GM21390 (cell line): ENCODE measurements around the gene AKAP8L.
"Not testable (repeated sequence)": the region's sequence is repeated elsewhere in the genome, so short reads cannot be mapped to it uniquely, and the experiment has no call there.

Experiments
- ATAC-seq: cut with Tn5 transposase; IDR thresholded peaks from one replicate; pipeline ENCODE4 v1.9.1; 2021; ENCODE audit not compliant: unreplicated experiment

The AKAP8L gene

GRCh38 chr19:15418231-15418578 lies 583 bp downstream of the AKAP8L start:
- no peak for ATAC-seq

DNA sequence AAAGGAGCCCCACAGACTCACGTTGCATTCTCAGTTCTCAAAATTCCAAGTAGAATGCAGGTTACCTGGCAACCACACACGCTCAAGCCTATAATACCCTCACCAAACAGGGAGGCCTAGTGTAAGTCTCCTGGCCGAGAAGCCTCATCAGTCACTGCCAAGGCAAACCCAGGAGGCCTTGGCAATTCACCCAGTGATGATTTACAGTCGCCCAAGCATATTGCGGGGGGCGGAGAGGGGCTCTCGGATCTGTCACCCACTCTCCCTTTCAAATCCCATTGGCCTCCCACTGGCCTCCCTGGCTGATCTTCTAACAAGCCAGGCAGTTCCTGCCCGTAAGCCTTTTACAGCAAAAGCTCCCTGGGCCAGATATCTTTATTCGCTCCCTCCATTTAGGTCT lies 1.1 kb downstream of the AKAP8L start:
- no peak for ATAC-seq

GRCh38 chr19:15412832-15413231 lies 6.0 kb downstream of the AKAP8L start:
- no peak for ATAC-seq

DNA sequence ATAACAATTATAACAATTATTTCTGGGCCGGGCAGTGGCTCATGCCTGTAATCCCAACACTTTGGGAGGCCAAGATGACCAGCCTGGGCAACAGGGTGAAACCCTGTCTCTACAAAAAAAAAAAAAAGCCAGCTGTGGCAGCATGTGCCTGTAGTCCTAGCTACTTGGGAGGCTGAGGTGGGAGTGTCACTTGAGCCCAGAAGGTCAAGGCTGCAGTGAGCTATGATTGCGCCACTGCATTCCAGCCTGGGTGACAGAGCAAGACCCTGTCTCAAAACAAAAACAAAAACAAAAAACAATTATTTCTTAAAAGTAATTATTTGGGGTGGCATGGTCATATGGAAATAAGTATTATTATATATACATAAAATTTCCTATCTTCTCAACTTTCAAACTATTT lies 7.4 kb downstream of the AKAP8L start:
- not testable (repeated sequence) for ATAC-seq

DNA sequence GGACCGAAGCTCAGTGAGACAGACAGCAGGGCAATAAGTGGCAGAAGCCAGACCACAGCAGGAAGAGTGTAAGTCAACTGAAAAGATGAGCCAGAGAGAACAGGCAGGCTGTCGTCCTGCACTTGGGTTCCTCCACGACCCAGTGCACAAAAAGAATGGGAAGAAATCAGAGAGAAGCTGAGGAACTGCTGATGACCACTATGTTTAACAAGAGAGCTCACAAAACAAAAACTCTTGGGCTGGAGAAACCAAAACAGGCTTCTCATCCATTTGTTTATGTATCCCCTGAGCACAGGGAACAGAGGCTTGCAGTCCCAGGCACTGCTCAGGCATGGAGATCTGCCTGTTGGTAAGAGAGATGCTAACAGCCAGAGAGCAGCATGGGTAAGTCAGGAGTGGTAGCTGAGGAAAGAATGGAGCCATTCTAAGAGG lies 14.0 kb downstream of the AKAP8L start:
- no peak for ATAC-seq

DNA sequence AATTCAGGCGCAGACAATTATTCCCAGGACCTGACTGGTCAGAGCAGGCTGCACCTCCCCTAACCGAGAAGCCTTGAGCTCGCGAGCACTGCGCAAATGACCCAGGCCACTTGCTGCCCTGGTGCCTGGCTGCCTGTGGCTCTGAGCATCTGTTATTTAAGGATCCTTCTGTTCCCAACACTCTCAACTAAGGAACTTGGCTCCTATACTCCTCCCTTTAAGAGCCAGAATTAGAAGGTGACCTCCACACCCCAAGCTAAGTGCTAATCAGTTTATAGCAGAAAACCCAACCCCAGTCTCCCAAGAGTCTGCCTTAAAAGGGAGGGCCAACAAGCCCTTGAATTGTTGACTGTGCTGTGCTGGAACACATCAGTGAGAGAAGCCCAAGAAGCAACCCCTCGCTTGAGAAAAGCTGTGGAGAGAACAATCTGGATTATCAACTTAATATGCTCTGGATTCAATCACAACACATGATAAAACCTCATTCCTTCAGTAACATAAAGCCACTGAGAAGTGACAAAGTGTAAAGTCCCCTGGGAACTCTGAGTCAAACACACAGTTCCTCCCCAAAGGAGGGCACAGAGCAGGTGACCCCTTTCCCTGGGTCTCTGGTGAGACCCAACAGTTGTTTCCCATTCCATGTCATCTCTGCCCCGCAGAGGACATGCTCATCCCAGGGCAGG lies 14.6 kb downstream of the AKAP8L start:
- ATAC-seq = no peak

GRCh38 chr19:15403151-15403531 lies 15.6 kb downstream of the AKAP8L start:
- ATAC-seq = no peak

GRCh38 chr19:15402411-15403150 lies 16.2 kb downstream of the AKAP8L start:
- ATAC-seq = no peak

GRCh38 chr19:15401397-15401710 lies 17.4 kb downstream of the AKAP8L start:
- no peak for ATAC-seq

GRCh38 chr19:15400521-15401396 lies 18.0 kb downstream of the AKAP8L start:
- no peak for ATAC-seq

- no peak for ATAC-seq
These were observed 19.2 kb downstream of the AKAP8L start for GRCh38 chr19:15399635-15400034.

GRCh38 chr19:15399234-15399515 lies 19.6 kb downstream of the AKAP8L start:
- no peak for ATAC-seq

DNA sequence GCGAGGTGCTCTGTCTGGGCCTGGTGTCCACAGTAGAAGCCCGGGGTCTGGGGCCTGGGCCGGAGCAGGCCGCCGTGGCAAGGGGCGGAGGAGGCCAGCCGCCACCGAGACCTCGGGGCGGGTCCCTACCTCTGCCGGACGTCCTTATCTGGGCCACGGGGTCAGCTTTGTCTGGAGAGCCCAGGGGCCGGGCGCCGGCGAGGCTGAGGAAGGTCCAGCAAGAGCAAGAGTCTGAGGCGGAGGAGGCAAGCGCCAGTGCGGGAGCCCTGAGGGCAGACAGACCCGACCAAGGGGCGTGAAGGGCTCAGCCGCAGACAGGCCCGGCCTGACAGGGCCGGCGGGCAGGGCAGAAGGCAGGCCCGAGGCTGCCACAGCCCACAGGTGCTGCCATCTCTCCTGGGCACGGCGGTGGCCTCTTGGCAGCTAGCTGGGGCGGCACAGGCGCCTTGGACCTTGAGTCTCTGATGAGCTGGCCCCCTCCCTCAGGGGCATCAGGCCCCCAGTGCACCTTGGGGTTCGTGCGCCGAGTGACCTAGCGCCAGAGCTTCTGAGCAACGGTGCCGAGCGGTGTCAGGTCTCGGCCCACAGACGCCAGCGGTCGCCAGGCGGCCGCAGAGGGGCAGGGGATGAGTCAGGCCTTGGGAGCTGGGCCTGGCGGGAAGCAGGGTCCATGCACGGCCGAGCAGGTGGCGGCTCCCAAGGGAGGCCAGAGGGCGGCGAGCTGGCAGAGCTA lies 20.1 kb downstream of the AKAP8L start:
- ATAC-seq = no peak

DNA sequence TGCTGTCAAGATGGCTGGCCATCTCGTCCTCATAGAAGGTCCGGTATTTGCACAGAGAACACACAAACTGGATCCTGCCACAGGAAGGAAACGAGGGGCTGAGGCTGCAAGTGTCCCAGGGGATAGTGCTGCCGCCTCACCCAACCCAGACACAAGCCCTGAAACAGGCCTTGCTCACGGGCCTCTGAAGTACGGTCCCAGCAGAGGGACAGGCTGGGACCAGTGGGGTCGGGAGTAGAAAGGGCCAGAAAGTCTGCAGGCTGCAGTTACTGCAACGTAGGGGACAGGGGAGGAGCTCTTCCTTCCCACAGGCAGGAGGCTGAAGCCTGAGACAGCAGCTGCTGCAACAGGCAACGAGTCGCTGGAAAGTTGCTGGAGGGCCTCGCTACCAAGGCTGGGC lies 21.0 kb downstream of the AKAP8L start:
- no peak for ATAC-seq

DNA sequence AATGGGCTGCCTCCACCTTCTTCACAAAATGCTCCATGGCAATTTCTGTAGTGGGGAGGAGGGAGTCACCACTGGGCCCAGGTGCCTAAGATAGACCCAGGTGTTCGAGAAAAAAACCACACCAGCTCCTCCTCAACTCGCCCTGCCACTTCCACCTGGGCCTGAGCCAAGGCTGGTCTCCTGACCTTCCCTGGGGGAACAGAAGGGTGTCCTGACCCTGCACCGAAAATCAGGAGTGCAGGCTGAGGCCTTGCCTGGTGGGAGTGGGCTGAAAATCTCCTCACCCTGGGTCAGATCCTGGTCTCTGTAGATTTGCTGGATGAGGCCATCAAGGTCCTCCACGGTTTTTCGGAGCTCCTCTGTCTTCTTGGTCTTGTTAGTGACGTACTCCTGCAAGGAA lies 21.6 kb downstream of the AKAP8L start:
- no peak for ATAC-seq

DNA sequence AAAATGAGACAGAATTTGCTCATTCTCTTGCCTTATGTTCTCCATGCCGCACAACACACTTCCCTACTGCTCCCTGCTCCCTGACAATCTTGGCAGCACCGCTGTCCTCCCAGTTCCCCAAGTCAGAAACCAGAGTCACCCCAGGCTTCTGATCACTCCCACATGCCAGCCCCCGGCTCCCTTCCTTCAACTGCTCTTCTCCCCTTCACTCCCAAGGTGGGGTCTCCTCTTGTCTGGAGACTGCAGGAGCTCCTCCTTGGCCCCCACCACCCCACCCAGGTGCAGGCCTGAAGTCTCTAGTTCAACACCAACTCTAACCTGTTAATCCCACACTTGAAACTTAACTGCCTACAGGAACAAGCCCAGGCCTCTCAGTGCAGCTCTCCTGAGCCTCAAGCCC lies 22.4 kb downstream of the AKAP8L start:
- no peak for ATAC-seq

- ATAC-seq = not testable (repeated sequence)
These were observed 23.5 kb downstream of the AKAP8L start for GRCh38 chr19:15395251-15395650.

GRCh38 chr19:15394426-15394825 lies 24.4 kb downstream of the AKAP8L start:
- no peak for ATAC-seq

DNA sequence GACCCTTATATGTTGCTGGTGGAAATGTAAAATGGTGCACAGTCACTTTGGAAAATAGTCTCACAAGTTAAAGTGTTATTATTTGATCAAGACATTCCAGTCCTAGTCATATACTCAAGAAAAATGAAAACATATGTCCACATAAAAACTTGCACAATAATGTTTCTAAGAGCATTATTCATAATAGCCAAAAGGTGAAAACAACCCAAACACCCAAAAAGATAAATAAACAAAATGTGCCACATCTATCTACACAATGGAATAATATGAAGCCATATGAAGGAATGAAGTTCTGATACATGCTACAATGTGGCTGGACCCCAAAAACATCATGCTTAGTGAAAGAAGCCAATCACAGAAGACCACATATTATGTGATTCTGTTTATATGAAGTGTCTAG lies 24.8 kb downstream of the AKAP8L start:
- ATAC-seq = no peak

DNA sequence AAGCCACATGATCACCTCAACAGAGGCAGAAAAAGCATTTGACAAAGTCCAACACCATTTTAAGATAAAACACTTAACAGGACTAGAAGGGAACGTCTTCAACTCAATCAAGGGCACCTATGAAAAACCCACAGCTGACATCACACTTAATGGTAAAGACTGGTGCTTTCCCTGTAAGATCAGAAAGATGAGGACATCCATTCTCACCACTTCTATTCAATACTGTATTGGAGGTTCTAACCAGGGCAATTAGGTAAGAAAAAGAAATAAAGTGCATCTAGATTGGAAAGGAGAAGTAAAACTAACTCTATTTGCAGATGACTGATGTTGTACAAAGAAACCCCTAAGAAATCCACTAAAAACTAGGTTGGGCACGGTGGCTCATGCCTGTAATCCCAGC lies 28.0 kb downstream of the AKAP8L start:
- no peak for ATAC-seq

DNA sequence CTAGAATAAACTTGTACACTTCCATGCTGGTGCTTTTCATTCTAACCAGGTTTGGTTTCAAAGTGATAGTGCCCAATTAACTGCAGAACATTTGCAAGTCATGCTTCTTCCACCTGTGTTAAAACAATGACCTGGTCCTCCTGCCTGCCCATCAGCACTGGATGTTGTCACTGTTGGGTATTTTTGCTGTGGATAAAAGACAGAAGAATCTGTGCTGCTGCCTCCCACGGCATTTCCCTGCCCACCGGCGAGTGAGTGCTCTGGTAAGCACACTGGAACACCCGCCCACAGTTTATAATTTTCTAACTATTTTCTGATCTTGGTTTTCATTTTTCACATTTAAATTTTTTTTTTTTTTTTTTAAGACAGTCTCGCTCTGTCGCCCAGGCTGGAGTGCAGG lies 36.9 kb downstream of the AKAP8L start:
- ATAC-seq = no peak

- no peak for ATAC-seq
These were observed 37.4 kb downstream of the AKAP8L start for GRCh38 chr19:15381429-15381828.
